Measurements from ENCODE around the gene TBC1D1.

GRCh38 chr4:37998226-37998625 is 107.3 kb downstream of the TBC1D1 start:
- no peak for TF ChIP-seq POLR2AphosphoS5 (IDR thresholded peaks at IDR 0.05; ENCODE audit: insufficient read depth, low read depth, low read length)
- TF ChIP-seq, protein P1, sequence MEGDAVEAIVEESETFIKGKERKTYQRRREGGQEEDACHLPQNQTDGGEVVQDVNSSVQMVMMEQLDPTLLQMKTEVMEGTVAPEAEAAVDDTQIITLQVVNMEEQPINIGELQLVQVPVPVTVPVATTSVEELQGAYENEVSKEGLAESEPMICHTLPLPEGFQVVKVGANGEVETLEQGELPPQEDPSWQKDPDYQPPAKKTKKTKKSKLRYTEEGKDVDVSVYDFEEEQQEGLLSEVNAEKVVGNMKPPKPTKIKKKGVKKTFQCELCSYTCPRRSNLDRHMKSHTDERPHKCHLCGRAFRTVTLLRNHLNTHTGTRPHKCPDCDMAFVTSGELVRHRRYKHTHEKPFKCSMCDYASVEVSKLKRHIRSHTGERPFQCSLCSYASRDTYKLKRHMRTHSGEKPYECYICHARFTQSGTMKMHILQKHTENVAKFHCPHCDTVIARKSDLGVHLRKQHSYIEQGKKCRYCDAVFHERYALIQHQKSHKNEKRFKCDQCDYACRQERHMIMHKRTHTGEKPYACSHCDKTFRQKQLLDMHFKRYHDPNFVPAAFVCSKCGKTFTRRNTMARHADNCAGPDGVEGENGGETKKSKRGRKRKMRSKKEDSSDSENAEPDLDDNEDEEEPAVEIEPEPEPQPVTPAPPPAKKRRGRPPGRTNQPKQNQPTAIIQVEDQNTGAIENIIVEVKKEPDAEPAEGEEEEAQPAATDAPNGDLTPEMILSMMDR (IDR thresholded peaks at IDR 0.05; ENCODE audit: extremely low read depth in 1 of 2, insufficient read depth in 1 of 2, low read depth in 1 of 2, low read length in 2 of 2), result no peak
- TF ChIP-seq POLR2A (IDR thresholded peaks at IDR 0.05; ENCODE audit: low read depth, low read length), result no peak
- no peak for TF ChIP-seq EZH2 (IDR thresholded peaks at IDR 0.05; ENCODE audit: borderline replicate concordance, low read depth, low read length, severe bottlenecking)
- no peak for TF ChIP-seq JUN (IDR thresholded peaks at IDR 0.05; ENCODE audit: borderline replicate concordance, insufficient read depth, insufficient read length, low read depth)
- no peak for TF ChIP-seq FOS (IDR thresholded peaks at IDR 0.05; ENCODE audit: borderline replicate concordance, insufficient read depth, low read length)
- TF ChIP-seq MYC (IDR thresholded peaks at IDR 0.05; ENCODE audit: low read depth, low read length), result no peak
- TF ChIP-seq, protein P2, sequence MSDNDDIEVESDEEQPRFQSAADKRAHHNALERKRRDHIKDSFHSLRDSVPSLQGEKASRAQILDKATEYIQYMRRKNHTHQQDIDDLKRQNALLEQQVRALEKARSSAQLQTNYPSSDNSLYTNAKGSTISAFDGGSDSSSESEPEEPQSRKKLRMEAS (IDR thresholded peaks at IDR 0.05; ENCODE audit: insufficient read depth, insufficient read length), result no peak

All from endothelial cell of umbilical vein (primary cell).